Measurements from ENCODE around the gene SMAD3. TPM values are rescaled to one million over a fixed set of nuclear protein-coding genes. Genes with fewer than 3 reads are reported as not detected.

The SMAD3 gene
- total RNA-seq, 1 donor from 2014 or later, result 18.4 TPM

GRCh38 chr15:67232591-67232990 lies 167.2 kb downstream of the SMAD3 start:
- intact Hi-C loops (cut with DNase I), result no loop called here
- no peak for DNase-seq (ENCODE audit: low spot score)

- intact Hi-C loops (cut with DNase I), result no loop called here
- DNase-seq (ENCODE audit: low spot score), result no peak
These were observed 175.1 kb downstream of the SMAD3 start for GRCh38 chr15:67240235-67241131.

GRCh38 chr15:67241132-67241855 lies 175.9 kb downstream of the SMAD3 start:
- no peak for DNase-seq (ENCODE audit: low spot score)
- intact Hi-C loops (cut with DNase I), result no loop called here

GRCh38 chr15:67242708-67243111 lies 177.3 kb downstream of the SMAD3 start:
- DNase-seq (ENCODE audit: low spot score), result no peak
- intact Hi-C loops (cut with DNase I), result no loop called here

Other genes starting within 250 kb of the SMAD3 start
- 24.1 TPM for gene AAGAB, start 189.1 kb downstream of the SMAD3 start, total RNA-seq
- gene IQCH, start 189.2 kb downstream of the SMAD3 start, total RNA-seq, result 0.94 TPM